OCI-LY7 (cell line): ENCODE measurements around the gene DIP2C. TPM values are rescaled to one million over a fixed set of nuclear protein-coding genes. Genes with fewer than 3 reads are reported as not detected.
"Not testable (repeated sequence)": the region's sequence is repeated elsewhere in the genome, so short reads cannot be mapped to it uniquely, and the experiment has no call there.

Experiments
- BruUV-seq: library from RNA; stranded (reverse); fragments of 400-500 nt; replicated peaks from 2 replicates; lab custom pipeline; 2021; lab: Mats Ljungman, UMichigan
- CTCF ChIA-PET: fragments of 300-600 bp; sonication (Branson Sonifier 250); formaldehyde crosslinking; loops from one replicate; lab custom pipeline; 2022; ENCODE audit warnings: antibody characterized with exemption; ENCODE audit not compliant: unreplicated experiment; lab: Charles Lee
- POLR2A ChIA-PET: fragments of 300-600 bp; sonication (Branson Sonifier 250); formaldehyde crosslinking; loops from one replicate; lab custom pipeline; 2022; ENCODE audit warnings: antibody characterized with exemption; lab: Charles Lee
- DNase-seq: peaks from one replicate; pipeline ENCODE4 v3.0.0-alpha.2; 2015; ENCODE audit warnings: low spot score
- H2AFZ ChIP-seq: fragments of 200-600 bp; sonication (generic), shearing (Covaris generic); 2 replicates; pipeline ENCODE4 v1.6.1; 2014; ENCODE audit warnings: mild to moderate bottlenecking, antibody characterized with exemption, low read length, moderate library complexity
- H3K27ac ChIP-seq: fragments of 200-600 bp; sonication (generic); 2 replicates; pipeline ENCODE4 v1.5.1; 2014; ENCODE audit warnings: mixed run types, low read depth, mild to moderate bottlenecking, moderate library complexity, low read length, inconsistent platforms; ENCODE audit not compliant: poor library complexity, severe bottlenecking
- H3K36me3 ChIP-seq: fragments of 200-600 bp; sonication (generic); 2 replicates; pipeline ENCODE4 v1.6.1; 2014; ENCODE audit warnings: mild to moderate bottlenecking, antibody characterized with exemption, low read length, moderate library complexity, mixed read lengths; ENCODE audit not compliant: insufficient read depth
- H3K4me1 ChIP-seq: fragments of 200-600 bp; sonication (generic); 2 replicates; pipeline ENCODE4 v1.5.1; 2014; ENCODE audit warnings: mild to moderate bottlenecking, low read length; ENCODE audit not compliant: insufficient read depth, poor library complexity, severe bottlenecking
- H3K4me2 ChIP-seq: fragments of 200-600 bp; sonication (generic); 2 replicates; pipeline ENCODE4 v1.6.1; 2014; ENCODE audit warnings: mild to moderate bottlenecking, low read length
- H3K4me3 ChIP-seq: fragments of 200-600 bp; sonication (generic); 2 replicates; pipeline ENCODE4 v1.5.1; 2014; ENCODE audit warnings: mild to moderate bottlenecking, low read depth, low read length; ENCODE audit not compliant: poor library complexity, severe bottlenecking
- H3K79me2 ChIP-seq: fragments of 200-600 bp; sonication (generic); 2 replicates; pipeline ENCODE4 v1.6.1; 2016; ENCODE audit warnings: low read depth, mild to moderate bottlenecking, low read length, moderate library complexity, mixed read lengths; ENCODE audit not compliant: insufficient read depth
- H3K9me2 ChIP-seq: fragments of 200-600 bp; sonication (generic); 2 replicates; pipeline ENCODE4 v1.6.1; 2016; ENCODE audit warnings: mild to moderate bottlenecking, low read length, mixed read lengths; ENCODE audit not compliant: insufficient read depth
- H3K9me3 ChIP-seq: fragments of 200-600 bp; sonication (generic); 2 replicates; pipeline ENCODE4 v1.6.1; 2014; ENCODE audit warnings: mild to moderate bottlenecking, mixed run types, low read length, mixed read lengths
- H4K20me1 ChIP-seq: fragments of 200-600 bp; sonication (generic); 2 replicates; pipeline ENCODE4 v1.6.1; 2014; ENCODE audit warnings: mild to moderate bottlenecking, antibody characterized with exemption, low read length, moderate library complexity, mixed read lengths; ENCODE audit not compliant: insufficient read depth
- CTCF ChIP-seq: fragments of 200-600 bp; sonication (generic); conservative IDR thresholded peaks from 2 replicates; pipeline ENCODE4 v1.5.1; 2014; ENCODE audit warnings: mild to moderate bottlenecking, antibody characterized with exemption, low read length, moderate library complexity, mixed read lengths
- EZH2phosphoT487 ChIP-seq: fragments of 200-600 bp; sonication (generic); IDR thresholded peaks from 2 replicates; pipeline ENCODE4 v1.6.1; 2018; ENCODE audit warnings: low read depth, borderline replicate concordance, mild to moderate bottlenecking, mixed run types, antibody characterized with exemption, low read length, moderate library complexity, mixed read lengths
- intact Hi-C: fragments of 100-400 bp; cut with micrococcal nuclease; formaldehyde crosslinking; loops from one replicate; pipeline ENCODE4 v1.10.0; 2022; ENCODE audit not compliant: unreplicated experiment
- total RNA-seq, 2 experiments: library from RNA; depleted of rRNA in 1 of 2; stranded (reverse); fragments of >200 nt in 1 of 2; shearing (Covaris generic) in 1 of 2; gene quantifications; 2 replicates each; pipeline ENCODE4 v1.2.3, GENCODE V29; 2014 to 2022

DIP2C gene
- total RNA-seq, 2 experiments from 2014 or later = 10.9 to 29.5 TPM

- H3K79me2 ChIP-seq = no peaks in the 10 kb centered on the region
- H3K9me3 ChIP-seq = no peaks in the 10 kb centered on the region
- no TSS peak for BruUV-seq
- H3K4me1 ChIP-seq = peaks cover 41% of the 10 kb centered on the region
- no peak for DNase-seq
- CTCF ChIA-PET = no interaction called here
- no peaks in the 10 kb centered on the region for H4K20me1 ChIP-seq
- H2AFZ ChIP-seq = no peak overlapping the region
- intact Hi-C loops = no loop called here
- H3K4me3 ChIP-seq = no peak overlapping the region
- TF ChIP-seq EZH2phosphoT487 (no peak), CTCF (no peak)
- H3K27ac ChIP-seq = no peak overlapping the region
- H3K4me2 ChIP-seq = no peak overlapping the region
- POLR2A ChIA-PET = no interaction called here
- H3K9me2 ChIP-seq = no peaks in the 10 kb centered on the region
- peaks cover 50% of the 10 kb centered on the region for H3K36me3 ChIP-seq
Observed at GRCh38 chr10:324593-324992, 364.9 kb downstream of the DIP2C start.

DNA sequence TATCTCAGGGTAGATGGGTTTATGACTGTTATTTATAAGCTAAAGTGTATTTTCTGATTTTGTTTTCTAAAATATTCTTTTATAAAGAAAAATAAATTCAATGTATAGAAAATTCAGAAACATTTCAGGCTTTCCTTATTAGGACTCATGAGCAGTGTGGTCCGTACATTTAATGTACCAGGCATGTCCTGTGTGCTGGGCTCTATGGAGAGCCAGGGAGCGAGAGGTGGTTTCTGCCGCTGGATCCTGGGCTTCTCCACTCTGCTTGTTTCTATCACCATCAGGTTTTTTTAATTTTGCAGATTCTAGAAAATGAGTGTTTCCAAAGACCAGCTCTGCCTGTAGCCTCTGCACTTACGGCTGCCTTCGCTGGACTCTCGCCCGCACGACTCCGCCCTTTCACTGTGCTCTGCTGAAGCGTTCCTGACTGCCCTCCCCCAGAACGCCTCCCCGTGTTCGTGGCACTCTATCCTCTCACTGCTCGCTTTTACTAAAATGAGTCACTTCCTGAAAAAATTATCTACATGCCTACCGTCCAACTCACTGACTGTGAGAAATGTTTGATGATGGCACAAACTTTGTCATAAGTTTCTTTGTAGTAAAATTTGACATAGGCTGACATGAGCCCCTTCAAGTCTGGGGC is 365.7 kb downstream of the DIP2C start:
- no peak overlapping the region for H3K4me2 ChIP-seq
- peaks cover 50% of the 10 kb centered on the region for H3K36me3 ChIP-seq
- intact Hi-C loops = no loop called here
- CTCF ChIA-PET = no interaction called here
- no peak for DNase-seq
- POLR2A ChIA-PET = no interaction called here
- H3K79me2 ChIP-seq = no peaks in the 10 kb centered on the region
- no peaks in the 10 kb centered on the region for H3K9me2 ChIP-seq
- no peaks in the 10 kb centered on the region for H4K20me1 ChIP-seq
- H2AFZ ChIP-seq = no peak overlapping the region
- H3K9me3 ChIP-seq = no peaks in the 10 kb centered on the region
- no TSS peak for BruUV-seq
- peaks cover 33% of the 10 kb centered on the region for H3K4me1 ChIP-seq
- no peak overlapping the region for H3K27ac ChIP-seq
- no peak for TF ChIP-seq EZH2phosphoT487
- no peak for TF ChIP-seq CTCF
- H3K4me3 ChIP-seq = no peak overlapping the region

DNA sequence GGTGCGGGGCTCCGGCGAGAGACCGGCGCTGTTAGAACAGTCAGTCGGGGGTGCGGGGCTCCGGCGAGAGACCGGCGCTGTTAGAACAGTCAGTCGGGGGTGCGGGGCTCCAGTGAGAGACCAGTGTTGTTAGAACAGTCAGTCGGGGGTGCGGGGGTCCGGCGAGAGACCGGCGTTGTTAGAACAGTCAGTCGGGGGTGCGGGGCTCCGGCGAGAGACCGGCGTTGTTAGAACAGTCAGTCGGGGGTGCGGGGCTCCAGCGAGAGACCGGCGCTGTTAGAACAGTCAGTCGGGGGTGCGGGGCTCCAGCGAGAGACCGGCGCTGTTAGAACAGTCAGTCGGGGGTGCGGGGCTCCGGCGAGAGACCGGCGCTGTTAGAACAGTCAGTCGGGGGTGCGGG is 366.4 kb downstream of the DIP2C start:
- H3K9me3 ChIP-seq, POLR2A ChIA-PET, H3K4me2 ChIP-seq, H2AFZ ChIP-seq, H3K79me2 ChIP-seq, H3K4me3 ChIP-seq, H4K20me1 ChIP-seq, H3K9me2 ChIP-seq, intact Hi-C loops, BruUV-seq, CTCF ChIA-PET, H3K27ac ChIP-seq, DNase-seq: not testable (repeated sequence)
- Histone ChIP-seq H3K36me3 (peaks cover 52% of the 10 kb centered on the region), H3K4me1 (peaks cover 27% of the 10 kb centered on the region)
